Lower leg skin (tissue), 4 donors: ENCODE data around the gene CDH16. TPM values are rescaled to one million over a fixed set of nuclear protein-coding genes. Genes with fewer than 3 reads are reported as not detected.

Experiments
- DNase-seq, 2 donors: peaks; one replicate each; pipeline ENCODE4 v3.0.0-alpha.2; 2019; ENCODE audit warnings: low spot score in 2 of 2
- H3K4me3 ChIP-seq: fragments of 200-600 bp; sonication (generic); 2 replicates; pipeline ENCODE4 v1.5.1; 2017; ENCODE audit warnings: mild to moderate bottlenecking, low read depth; ENCODE audit not compliant: poor library complexity, severe bottlenecking
- CTCF ChIP-seq, 3 donors: fragments of 450-650 bp; IDR thresholded peaks; one replicate each; pipeline ENCODE4 v1.5.1; 2016; ENCODE audit warnings: antibody characterized with exemption in 3 of 3, mild to moderate bottlenecking in 3 of 3, moderate library complexity in 2 of 3
- POLR2A ChIP-seq, 2 donors: fragments of 450-650 bp; IDR thresholded peaks; one replicate each; pipeline ENCODE4 v1.6.1; 2016 to 2017; ENCODE audit warnings: antibody characterized with exemption in 2 of 2, mild to moderate bottlenecking in 1 of 2, moderate library complexity in 1 of 2
- WGBS, 2 donors: methylation state at CpG; one replicate each; pipeline ENCODE4 v1.1.5; 2018; 5-methylcytosine and 5-hydroxymethylcytosine counted together
- intact Hi-C: fragments of 100-400 bp; cut with DNase I; formaldehyde crosslinking; loops from one replicate; pipeline ENCODE4 v1.15.0; 2023; ENCODE audit warnings: low total_unique reads
- total RNA-seq, 4 donors: library from RNA; depleted of rRNA; stranded (reverse); fragments of >200 nt; gene quantifications; one replicate each; pipeline ENCODE4 v1.1.0, GENCODE V29; 2016

The CDH16 gene
- total RNA-seq, 4 donors from 2014 or later: 0.10 to 0.58 TPM; not detected in 2

GRCh38 chr16:66921729-66922450, 3.2 kb upstream of the CDH16 start:
- H3K4me3 ChIP-seq: no peak overlapping the region
- TF ChIP-seq POLR2A (IDR thresholded peaks at IDR 0.05) (no peak), CTCF (IDR thresholded peaks at IDR 0.05) (no peak)
- 75 to 84% methylated on average over 36 to 41 of the region's 42 CpGs for WGBS, 2 donors
- no peak for DNase-seq
- intact Hi-C loops: no loop called here

- no peak overlapping the region for H3K4me3 ChIP-seq
- 77 to 81% methylated on average over 8 to 9 of the region's 9 CpGs for WGBS, 2 donors
- DNase-seq: no peak
These were observed 2.4 kb upstream of the CDH16 start for GRCh38 chr16:66920924-66921680.

GRCh38 chr16:66920299-66920590, 1.6 kb upstream of the CDH16 start:
- DNase-seq: no peak
- intact Hi-C loops: no loop called here
- WGBS, 2 donors: 57 to 63% methylated on average over 2 of the region's 2 CpGs
- TF ChIP-seq CTCF (IDR thresholded peaks at IDR 0.05) (no peak), POLR2A (IDR thresholded peaks at IDR 0.05) (no peak)
- H3K4me3 ChIP-seq: no peak overlapping the region

More at GRCh38 chr16:66920924-66921680, 2.4 kb upstream of the CDH16 start:
- TF ChIP-seq CTCF (IDR thresholded peaks at IDR 0.05) (no peak), POLR2A (IDR thresholded peaks at IDR 0.05) (no peak)
- intact Hi-C loops: no loop called here

- DNase-seq: no peak
- no peak overlapping the region for H3K4me3 ChIP-seq
- intact Hi-C loops: no loop called here
- 53 to 71% methylated on average over 5 of the region's 5 CpGs for WGBS, 2 donors
- TF ChIP-seq CTCF (IDR thresholded peaks at IDR 0.05): no peak
- TF ChIP-seq POLR2A (IDR thresholded peaks at IDR 0.05): no peak
These were observed 1.0 kb upstream of the CDH16 start for GRCh38 chr16:66919569-66920298.

- TF ChIP-seq CTCF (IDR thresholded peaks at IDR 0.05) (no peak), POLR2A (IDR thresholded peaks at IDR 0.05) (no peak)
- DNase-seq: no peak
- 86 to 89% methylated on average over 6 of the region's 6 CpGs for WGBS, 2 donors
- no peak overlapping the region for H3K4me3 ChIP-seq
- intact Hi-C loops: no loop called here
These were observed 330 bp downstream of the CDH16 start for GRCh38 chr16:66918355-66918754.
